Activated CD4-positive, alpha-beta T cell treated with anti-CD3 and anti-CD28 coated beads for 1 hour (primary cell): Measurements from ENCODE around the gene COG1.

Experiments
- DNase-seq: peaks from one replicate; pipeline ENCODE4 v3.0.0-alpha.2; 2020

Gene COG1

DNA sequence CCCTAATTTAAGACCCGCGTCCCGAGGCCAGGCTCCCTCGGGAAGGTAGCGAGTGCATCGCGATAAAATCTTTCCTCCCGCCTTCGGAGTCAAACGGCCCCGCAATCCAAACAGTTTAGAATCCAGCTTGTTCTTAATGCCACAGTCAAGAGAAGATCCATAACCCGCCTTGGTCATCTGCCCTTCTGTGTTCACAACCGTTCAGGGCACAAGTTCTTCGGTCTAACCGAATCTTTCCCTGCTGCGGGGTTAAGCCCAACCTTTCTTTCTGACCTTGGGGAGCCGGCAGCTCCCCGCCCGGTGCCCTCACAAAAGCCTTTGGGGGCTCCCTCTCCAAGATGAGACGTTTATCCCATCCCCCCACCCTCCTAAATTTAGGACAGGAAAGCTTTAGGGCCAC lies 38.5 kb downstream of the COG1 start:
- no peak for DNase-seq

- peak; percentile 95 for DNase-seq
These were observed 39.2 kb downstream of the COG1 start for GRCh38 chr17:73231841-73232586.

GRCh38 chr17:73232587-73233373 lies 39.9 kb downstream of the COG1 start:
- DNase-seq, result no peak

DNA sequence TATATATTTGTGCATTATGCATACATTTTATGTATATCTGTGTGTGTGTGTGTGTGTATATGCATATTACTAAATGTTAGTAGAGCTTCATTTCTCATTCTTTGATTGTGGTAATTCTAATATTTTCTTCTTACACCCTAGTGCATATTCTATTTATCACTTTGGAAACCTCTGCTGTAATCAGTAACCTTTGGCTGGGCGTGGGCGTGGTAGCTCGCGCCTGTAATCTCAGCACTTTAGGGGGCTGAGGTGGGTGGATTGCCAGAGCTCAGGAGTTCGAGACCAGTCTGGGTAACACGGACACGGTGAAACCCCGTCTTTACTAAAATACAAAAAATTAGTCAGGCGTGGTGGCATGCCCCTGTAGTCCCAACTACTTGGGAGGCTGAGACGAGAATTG lies 41.9 kb downstream of the COG1 start:
- DNase-seq, result no peak

DNA sequence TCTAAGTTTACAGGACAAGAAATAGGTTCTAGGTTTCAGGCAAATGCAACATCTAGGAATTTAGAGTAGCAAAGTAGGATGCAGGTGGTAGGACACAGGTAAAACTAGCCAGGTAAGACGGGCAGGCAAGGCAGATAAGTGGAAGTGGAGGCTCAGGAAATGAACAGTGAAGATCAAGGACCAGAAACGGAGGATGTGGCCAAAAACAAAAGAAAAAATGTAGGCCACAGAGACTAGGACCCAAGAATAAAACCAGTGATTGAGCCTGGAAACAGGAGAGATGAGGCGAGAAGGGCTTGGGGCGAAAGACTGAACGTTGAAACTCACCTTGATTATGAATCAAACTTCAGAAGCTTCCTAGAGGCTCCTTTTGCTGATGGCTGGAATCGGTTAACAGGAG lies 44.9 kb downstream of the COG1 start:
- no peak for DNase-seq

DNA sequence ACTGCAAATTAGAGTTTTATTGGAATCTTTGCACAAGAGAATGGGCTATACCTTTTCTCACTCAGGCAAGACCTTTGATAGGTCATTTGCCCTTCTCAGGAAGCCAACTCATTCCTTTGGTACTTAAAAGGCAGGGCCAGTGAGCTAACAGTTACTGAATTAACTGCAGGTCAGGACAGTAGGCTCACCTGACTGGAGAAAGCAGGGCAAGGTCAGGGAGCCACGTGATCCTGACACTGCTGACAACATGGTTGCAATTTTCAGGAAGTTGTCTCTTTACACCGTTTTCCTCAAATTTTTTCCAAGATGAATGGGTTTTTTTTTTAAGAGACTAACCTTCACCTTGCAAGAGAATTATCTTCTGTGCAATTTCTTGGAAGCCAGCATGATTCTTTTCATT lies 47.7 kb downstream of the COG1 start:
- no peak for DNase-seq

- no peak for DNase-seq
These were observed 54.9 kb downstream of the COG1 start for GRCh38 chr17:73247726-73248125.

GRCh38 chr17:73248532-73248931 lies 55.7 kb downstream of the COG1 start:
- no peak for DNase-seq

- DNase-seq, result no peak
These were observed 56.8 kb downstream of the COG1 start for GRCh38 chr17:73249700-73250099.

DNA sequence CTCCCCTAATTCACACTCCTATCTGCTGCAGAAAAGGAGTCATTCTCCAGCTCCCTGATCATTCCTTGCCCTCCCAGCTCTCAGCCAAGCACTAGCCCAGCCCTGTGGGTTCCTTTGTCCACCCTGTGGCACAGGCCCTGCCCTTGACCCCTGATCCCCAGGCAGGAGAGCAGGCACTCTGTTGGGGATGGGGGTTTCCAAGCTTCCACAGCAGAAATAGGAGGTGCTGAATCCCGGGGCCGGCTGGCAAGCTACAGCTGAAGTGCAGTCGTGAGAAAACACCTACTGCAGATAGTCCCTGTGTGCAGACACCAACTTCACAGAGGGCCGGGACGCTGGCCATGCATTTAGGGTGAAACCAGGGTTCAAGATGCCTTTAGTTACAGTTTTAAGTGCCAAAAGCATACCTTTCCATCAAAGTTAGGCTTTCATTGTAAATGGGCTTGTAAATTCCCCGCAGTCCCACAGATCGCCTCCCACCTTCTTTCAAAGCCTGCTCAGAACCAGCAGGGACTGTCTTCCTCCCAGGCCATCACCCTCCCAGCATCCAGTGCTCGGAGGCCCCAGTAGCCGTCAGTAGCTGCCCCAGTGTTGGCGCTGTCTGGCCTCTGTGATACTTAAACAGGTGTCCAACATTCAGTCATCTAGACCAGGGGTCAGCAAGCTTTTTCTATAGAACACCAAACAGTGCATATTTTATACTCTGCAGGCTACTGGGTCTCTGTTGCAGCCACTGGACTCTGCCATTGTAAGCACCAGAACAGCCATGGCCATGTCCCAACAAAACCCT lies 58.2 kb downstream of the COG1 start:
- DNase-seq, result no peak

DNA sequence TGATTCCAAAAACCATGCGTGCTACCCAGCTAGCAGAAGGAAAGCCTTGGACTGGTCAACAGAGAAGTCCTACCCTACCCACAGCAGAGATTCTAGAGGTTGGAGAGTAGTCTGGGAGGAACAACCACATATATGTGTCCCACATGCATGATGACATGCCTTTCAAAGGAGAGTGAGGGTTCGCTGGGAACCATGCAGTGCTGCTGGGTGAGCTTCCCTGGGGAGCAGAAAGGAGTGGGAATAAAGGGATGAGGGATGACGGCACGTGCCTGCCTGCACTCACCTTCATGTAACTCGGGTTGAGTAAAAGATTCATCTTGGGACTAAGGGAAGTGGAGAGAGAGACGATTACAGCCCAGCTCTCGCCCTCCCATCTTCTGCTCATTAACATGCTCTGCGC lies 59.0 kb downstream of the COG1 start:
- no peak for DNase-seq

GRCh38 chr17:73255671-73256181 lies 62.9 kb downstream of the COG1 start:
- DNase-seq, result peak; percentile 42

DNA sequence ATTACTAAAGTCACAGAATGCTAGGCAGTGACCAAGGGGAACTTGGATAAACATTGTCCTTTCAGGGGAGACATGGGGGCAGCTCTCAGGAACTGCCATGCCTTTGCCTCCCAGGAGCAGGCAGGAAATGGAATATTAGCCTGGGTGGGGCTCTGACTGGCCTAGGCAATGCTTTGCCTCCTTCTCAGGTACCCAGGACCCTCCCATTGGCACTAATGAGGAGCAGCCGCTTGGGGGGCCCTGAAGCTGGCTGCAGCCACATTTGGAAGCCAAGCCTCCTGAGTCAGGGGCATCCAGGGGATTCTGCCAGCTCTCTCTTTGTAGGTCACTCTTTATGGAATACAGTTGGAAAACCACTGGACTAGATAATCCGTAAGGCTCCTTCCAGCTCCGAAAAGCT lies 63.4 kb downstream of the COG1 start:
- no peak for DNase-seq

DNA sequence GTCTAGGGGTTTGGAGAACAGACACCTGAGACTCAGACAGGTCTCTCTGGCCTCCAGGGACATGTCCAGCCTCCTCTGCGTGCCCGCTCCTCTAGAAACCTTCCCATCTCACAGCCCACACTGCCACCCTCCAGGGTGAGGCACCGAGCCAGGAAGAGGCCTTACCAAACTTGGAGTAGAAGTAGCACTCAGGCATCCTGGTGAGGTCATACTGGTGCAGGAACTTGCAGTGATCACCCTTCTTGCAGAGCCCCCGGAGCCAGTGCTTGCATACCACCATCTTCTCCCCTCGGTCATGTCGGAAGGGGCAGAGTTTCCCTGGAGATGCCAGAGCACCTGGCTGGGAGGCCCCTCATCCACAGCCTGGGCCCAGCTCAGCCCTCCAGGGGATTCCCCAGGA lies 64.7 kb downstream of the COG1 start:
- no peak for DNase-seq
